HTR-8/SVneo (cell line): ENCODE data around the gene GPR35.

ENCODE experiments used
- DNase-seq: peaks from one replicate; pipeline ENCODE4 v3.0.0; 2011; ENCODE audit warnings: low spot score, mixed read lengths; ENCODE audit not compliant: insufficient read length
- FAIRE-seq: peaks from 2 replicates; lab custom pipeline; 2011; peaks lifted over from hg19 to GRCh38; lab: Jason Lieb, UNC

Gene GPR35

DNA sequence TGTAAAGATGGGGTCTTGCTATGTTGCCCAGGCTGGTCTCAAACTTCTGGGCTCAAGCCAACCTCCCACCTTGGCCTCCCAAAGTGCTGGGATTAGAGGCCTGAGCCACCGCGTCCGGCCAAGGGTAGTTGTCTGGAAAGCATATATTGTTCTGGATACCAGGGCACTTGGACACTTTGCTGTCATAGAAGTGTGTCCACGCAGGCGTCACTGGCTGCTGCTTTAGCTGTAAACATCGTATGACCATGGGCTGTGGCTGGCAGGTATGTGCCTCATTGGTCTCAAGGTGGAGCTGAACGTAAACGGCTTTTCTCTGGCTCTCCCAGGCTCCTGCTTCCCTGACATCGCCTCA lies 3.2 kb upstream of the GPR35 start:
- DNase-seq (no peak), FAIRE-seq (no peak)

DNA sequence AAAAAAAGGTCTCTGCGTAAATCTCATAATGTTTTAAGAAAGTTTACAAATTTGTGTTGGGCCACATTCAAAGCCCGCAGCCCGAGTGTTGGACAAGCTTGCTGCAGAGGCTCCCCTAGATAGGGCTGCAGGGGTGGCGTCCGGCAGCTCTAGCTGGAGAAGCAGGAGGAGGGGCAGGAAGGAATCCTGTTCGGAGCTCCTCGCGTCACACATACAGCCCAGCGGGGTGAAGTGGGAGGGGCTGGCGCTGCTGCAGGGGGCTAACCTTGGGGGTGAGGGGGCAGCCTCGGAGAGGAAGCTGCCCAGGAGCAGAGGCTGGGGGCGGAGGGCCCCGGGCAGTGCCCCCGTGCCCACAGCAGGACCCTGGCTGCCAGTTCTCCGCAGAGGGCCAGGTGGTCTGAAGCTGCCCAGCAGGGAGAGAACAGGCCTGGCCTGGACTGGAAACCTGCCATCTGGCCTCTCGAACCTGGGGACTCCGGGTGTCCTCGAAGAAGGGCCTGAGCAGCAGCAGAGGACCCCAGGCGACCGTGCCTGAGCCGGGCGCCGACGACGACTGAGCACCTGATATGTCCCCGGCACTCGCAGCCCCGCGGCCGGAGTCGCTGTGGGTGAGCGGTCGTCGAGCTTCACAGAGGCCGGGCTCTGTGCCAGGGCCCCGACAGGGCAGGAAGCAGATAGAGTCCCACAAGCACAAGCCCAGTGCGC lies 2.6 kb upstream of the GPR35 start:
- no peak for FAIRE-seq
- DNase-seq: no peak

DNA sequence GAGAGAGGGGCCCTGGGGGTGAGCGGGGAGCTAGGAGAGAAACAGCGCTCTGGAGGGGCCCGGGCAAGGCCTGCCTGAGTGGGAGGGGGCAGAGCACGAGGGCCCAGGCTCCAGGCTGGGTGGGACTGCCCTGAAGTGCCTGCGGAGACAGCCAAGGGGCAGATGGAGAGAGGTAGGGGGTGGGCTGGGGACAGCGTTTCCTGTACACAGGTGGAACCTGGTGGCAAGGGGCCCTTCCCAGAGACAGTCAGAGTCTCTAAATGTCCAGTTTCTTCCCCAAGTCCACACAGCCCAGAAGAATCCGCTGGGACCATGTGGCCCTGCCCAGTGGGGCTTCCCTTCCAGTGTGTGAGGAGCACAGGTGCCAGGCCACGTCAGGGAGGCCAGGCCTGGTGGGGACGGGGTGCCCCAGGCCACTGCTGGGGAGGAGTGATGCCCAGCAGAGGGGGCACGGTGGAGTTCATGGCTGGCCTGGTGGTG lies 1.7 kb upstream of the GPR35 start:
- FAIRE-seq: no peak
- no peak for DNase-seq

DNA sequence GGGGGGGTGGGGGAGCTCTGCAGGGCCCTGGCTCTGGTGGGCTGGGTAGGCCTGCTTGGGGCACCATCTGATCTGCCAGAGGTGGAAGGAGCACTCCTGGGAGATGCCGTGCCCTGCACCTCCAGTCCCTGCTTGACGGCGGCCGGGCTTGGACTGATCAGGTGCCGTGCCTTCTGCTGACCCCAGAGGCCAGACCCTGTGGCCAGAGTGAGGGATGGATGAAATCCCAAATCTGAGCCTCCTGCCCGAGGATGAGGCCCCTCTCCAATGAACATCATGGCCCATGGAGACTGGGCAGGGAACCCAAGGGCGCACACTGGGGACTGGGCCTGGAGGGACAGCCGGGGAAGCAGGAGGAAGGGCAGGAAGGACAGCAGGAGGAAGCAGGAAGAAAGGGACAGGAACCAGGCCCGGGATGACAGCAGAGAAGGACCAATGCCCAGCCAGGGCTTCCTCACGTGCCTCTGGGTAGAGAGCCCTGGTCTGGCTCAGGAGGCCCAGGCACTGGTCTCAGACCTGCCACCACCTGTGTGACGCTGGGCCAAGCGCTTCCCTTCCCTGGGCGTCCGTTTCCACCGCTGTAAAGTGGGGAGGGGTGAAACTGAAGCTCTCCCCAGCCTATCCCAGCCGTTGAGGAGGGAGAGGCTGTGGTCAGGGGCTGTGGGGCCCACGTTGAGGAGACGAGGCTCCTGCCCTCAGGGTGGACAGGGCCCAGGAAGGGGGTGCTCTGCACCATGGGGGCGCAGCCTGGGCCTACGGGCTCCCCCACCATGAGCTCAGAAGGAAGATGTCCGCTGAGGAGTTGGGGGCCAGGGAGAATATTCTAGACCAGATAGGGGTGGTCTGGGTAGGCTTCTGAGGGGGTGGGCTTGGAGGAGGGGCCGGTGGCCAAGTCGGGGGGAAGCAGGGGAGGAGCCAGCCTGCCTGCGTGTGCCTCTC lies 1.0 kb upstream of the GPR35 start:
- FAIRE-seq: no peak
- DNase-seq: no peak

DNA sequence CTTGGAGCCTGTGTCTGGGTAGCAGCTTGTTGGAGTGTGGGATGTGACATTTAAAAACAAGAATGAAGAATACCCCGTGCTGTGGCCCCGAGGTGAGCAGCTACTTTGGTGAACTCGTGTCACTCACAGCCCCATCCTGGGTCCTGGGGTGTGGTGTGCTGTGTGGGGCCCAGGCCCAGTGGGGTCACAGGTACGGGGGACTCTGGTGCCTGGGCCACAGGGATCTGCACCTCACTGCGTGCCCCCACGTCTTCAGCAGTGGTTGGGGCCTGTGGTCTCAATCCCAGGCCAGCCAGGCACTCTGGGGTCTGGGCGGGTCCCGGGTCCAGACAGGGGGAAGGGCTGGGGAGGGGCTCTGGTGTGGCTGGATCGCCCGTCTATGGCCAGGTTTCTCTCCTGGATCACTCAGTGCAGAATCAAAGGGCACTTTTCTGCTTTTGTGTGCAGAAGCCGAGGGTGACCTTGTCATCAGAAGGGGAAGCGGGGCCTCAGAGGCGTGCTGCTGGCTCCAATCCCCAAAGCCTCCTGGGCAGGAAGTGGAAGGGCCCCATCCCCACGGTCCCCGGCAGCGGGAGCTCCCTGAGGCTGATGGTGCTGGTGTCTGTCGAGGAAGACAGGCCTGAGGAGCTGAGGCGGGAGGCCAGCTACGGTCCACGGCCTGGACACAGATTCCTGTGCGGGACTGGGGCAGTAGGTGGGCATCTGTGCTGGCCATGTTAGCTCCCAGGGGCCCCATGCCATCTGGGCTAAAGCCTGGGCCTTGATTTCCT lies 1.4 kb downstream of the GPR35 start:
- no peak for DNase-seq
- no peak for FAIRE-seq

DNA sequence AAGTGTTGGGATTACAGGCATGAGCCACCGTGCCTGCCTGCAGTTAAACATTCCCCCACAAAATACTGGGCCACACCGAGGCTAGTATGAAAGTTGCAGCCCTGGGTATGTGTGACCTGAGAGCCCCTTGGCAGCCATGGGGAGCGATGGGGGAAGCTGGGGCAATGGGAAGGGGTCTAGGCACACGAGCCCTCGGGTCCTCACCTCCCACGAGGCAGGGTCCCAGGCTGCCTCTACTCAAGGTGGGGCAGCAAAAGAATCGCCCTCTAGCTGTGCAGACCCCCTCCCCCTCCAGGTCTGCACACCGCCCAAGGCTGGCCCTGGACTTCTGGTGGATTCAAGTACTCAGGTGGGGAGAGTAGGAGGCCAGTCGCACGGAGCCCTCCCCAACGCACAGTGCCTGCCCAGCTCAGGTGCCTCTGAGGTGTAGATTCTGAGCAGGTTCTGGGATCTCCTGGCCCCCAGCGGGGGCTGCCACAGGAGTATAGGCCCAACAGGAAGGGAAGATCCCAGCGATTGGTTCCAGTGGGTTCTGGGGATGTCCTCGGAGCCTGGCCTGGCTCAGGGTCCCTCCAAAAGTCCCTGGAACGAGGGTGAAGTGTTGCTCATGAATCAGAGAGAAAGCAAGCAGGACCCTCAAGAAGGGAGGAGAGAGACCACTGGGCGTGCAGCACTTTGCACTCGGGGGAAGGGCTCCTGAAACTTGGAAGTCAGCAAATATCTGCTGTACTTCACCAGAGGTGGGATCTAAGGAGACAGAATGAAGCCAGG lies 2.6 kb downstream of the GPR35 start:
- FAIRE-seq (no peak), DNase-seq (no peak)

DNA sequence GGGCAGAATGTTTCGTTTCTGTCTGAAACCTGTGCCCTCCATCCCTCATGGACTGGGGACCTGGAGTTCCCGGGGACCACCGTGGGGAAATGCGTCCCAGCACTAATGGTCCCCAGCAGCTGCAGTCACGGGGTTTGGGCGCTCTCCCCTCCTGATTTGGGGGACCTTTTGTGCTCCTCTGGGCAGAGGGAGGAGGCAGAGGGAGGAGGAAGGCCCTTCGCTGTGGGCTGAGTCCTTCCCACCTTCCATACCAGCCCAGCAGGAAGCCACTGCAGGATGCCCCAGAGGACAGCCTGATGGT lies 3.2 kb downstream of the GPR35 start:
- FAIRE-seq (no peak), DNase-seq (no peak)

DNA sequence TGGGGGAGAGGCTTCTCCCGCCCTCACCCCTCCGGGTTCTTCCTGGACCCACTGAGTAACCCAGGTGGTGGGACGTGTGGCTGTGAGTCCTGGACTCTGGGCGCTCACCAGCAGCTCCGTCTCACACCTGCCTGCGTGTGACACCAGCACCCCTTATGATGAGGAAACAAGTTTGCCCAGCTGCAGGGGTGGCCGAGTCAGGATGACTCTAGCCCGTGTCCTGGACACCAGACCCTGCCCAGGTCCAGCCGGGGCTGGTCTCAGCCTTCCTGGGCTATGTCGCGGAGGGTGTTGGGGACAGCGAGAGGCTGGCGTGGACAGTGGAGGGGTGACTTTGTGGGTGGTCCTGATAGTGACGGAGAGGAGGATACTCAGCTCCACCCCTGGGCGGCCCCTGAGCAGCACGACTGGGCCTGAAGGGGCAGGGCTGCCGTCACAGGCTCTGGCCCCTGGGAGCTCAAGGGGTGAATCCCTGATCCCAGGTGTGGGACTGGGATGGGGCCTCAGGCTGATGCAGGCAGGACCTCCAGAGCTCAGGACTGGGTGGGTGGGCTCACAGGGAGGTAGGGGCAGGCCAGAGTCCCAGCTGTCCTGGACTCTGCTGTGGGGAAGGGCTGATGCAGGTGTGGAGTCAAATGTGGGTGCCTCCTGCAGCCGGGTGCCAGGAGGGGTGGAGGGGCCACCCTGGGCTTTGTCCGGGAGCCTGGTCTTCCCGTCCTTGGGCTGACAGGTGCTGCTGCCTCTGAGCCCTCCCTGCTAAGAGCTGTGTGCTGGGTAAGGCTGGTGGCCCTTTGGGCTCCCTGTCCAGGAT lies 3.7 kb downstream of the GPR35 start:
- FAIRE-seq (no peak), DNase-seq (no peak)

DNA sequence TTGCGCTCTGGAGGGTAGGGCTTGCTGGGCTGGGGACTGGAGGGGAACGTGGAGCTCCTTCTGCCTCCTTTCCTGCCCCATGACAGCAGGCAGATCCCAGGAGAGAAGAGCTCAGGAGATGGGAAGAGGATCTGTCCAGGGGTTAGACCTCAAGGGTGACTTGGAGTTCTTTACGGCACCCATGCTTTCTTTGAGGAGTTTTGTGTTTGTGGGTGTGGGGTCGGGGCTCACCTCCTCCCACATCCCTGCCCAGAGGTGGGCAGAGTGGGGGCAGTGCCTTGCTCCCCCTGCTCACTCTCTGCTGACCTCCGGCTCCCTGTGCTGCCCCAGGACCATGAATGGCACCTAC lies 4.3 kb downstream of the GPR35 start:
- FAIRE-seq (no peak), DNase-seq (no peak)

DNA sequence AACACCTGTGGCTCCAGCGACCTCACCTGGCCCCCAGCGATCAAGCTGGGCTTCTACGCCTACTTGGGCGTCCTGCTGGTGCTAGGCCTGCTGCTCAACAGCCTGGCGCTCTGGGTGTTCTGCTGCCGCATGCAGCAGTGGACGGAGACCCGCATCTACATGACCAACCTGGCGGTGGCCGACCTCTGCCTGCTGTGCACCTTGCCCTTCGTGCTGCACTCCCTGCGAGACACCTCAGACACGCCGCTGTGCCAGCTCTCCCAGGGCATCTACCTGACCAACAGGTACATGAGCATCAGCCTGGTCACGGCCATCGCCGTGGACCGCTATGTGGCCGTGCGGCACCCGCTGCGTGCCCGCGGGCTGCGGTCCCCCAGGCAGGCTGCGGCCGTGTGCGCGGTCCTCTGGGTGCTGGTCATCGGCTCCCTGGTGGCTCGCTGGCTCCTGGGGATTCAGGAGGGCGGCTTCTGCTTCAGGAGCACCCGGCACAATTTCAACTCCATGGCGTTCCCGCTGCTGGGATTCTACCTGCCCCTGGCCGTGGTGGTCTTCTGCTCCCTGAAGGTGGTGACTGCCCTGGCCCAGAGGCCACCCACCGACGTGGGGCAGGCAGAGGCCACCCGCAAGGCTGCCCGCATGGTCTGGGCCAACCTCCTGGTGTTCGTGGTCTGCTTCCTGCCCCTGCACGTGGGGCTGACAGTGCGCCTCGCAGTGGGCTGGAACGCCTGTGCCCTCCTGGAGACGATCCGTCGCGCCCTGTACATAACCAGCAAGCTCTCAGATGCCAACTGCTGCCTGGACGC lies 4.9 kb downstream of the GPR35 start:
- DNase-seq: no peak
- FAIRE-seq: no peak

DNA sequence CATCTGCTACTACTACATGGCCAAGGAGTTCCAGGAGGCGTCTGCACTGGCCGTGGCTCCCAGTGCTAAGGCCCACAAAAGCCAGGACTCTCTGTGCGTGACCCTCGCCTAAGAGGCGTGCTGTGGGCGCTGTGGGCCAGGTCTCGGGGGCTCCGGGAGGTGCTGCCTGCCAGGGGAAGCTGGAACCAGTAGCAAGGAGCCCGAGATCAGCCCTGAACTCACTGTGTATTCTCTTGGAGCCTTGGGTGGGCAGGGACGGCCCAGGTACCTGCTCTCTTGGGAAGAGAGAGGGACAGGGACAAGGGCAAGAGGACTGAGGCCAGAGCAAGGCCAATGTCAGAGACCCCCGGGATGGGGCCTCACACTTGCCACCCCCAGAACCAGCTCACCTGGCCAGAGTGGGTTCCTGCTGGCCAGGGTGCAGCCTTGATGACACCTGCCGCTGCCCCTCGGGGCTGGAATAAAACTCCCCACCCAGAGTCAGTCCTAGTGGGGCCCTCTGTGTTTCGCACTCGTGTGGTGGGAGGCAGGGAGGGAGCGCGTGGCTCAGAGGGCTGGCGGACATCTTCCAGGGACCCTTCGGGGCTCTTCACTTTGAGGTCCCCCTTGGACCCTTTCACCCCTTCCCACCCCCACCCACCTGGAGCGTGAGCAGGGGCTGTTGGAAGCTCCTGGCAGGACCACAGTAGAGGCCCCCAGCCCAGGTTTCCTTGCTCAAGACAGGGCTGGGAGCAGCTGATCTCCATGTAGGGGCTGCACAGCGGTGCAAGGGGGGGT lies 5.7 kb downstream of the GPR35 start:
- FAIRE-seq (no peak), DNase-seq (no peak)

DNA sequence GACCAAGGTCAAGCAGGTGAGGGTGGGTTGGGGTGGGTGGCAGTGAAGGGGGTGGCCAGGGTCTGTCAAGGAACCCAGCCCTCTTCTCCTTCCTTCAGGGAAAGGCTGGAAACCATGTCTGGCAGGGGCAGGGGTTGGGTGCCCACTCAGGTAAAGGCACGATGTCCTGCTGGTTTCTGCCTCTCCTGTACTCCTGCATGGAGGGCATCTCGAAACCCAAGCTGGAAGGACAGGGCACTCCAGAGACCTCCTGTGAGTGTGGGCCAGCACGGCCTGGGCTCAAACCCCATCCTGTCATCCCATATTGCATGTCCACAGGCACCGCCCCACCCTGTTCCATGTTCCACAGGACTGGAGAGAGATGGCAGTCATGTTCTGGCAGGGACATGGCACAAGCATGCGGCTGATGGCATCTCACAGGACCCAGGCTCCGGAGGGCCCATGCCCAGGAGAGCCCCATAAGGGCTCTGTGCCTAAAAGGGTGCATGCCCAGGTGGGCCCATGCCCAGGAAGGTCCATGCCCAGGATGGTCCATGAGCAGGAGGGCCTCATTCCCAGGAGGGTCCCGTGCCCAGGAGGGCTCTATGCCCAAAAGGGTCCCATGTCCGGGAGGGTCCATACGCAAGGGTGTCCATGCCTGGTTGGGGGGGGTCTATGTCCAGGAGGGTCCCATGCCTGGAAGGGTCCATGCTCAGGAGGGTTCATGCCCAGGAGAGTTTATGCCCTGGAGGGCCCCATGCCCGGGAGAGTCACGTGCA lies 6.4 kb downstream of the GPR35 start:
- FAIRE-seq (no peak), DNase-seq (no peak)

DNA sequence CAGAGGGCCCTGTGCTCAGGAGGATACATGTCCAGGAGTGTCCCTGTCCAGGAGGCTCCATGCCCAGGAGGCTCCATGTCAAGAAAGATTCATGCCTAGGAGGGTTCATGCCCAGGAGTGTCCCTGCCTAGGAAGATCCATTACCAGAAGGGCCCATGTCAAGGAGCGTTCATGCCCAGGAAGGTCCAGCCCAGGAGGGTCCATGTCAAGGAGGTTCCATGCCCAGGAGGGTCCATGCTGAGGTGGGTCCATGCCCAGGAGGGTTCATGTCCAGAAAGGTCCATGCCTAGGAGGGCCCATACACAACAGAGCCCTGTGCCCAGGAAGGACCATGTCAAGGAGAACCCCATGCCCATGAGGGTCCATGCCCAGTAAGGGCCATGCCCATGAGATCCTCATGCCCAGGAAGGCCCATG lies 7.0 kb downstream of the GPR35 start:
- FAIRE-seq: no peak
- DNase-seq: no peak

DNA sequence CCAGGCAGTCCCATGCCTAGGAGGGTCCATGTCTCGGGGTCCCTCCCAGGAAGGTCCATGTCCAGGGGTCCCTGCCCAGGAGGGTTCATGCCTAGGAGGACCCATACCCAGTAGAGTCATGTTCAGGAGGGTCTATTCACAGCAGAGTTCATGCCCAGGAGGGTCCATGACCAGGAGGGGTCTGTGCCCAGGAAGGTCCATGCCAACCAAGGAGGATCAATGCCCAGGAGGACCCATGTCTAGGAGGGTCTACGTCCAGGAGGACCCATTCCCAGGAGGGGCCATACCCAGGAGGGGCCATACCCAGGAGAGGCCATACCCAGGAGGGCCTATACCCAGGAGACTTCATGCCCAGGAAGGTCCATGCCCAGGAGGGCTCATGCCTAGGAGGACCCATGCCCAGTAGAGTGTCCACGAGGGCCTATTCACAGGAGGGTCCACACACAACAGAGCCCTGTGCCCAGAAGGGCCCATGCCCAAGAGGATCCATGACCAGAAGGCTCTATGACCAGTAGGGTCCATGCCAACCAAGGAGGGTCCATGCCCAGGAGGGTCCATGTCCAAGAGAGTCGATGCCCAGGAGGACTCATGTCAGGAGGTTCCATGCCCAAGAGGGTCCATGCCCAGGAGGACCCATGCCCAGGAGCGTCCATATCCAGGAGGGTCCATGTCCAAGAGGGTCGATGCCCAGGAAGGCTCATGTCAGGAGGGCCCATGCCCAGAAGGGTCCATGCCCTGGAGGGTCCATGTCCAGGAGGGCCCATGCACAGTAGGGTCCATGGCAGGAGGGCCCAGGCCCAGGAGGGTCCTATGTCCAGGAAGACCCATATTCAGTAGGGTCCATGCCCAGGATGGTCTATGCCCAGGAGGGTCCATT lies 10.1 kb downstream of the GPR35 start:
- FAIRE-seq (no peak), DNase-seq (no peak)

DNA sequence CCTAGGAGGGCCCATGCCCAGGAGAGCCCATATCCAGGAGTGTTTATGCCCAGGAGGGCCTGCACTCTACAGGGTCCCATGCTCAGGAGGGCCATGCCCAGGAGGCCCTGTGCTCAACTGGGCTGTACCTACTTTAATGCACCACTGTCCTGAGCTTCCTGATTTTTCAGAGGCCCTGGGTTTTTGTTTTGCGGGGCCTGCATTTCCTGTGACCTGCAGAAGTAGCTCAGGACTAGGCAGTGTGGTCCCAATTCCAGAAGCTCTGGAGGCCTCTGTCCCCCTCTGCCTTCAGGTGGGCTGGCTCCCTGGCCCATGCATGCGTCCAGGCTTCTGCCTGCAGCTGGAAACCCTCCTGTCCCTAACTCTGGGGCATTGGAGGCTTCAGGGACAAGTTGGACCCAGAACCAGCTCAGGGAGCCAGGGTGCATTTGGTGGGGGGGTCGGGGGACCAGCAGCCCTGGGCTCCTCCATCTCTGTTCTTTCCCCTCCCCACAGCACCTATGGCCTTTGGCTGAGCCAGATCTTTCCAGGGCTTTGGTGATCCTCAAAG lies 10.8 kb downstream of the GPR35 start:
- DNase-seq (no peak), FAIRE-seq (no peak)

DNA sequence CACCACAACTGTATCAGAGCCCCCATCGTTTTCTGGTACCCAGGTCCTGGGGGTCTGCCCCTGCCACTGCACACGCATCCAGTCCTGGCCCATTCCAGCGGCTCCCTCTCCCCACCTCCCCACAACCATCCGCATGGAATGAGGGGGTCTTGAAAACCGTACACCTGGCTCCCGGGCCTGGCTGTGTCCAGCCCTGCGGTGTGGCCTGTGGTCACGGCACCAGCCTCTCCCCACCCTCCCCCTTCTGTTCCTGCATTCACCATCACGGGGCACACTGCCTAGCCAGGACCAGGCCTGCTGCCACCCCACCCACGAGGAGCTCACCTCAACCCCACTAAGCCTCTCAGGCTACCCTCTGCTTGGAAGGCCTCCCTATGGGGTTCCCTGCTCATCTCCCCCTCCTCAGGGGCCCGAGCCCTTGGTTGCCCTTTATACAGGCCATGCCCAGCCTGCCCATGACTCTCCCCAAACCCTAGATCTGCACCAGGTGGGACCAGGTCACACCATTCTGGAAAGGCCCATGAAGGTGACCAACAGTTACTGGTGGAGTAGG lies 11.4 kb downstream of the GPR35 start:
- FAIRE-seq: no peak
- no peak for DNase-seq
